ENCODE data around the gene HOXB9. TPM values are rescaled to one million over a fixed set of nuclear protein-coding genes. Genes with fewer than 3 reads are reported as not detected.

Gene HOXB9
- total RNA-seq, 1 donor from 2014 or later = 70.1 TPM

DNA sequence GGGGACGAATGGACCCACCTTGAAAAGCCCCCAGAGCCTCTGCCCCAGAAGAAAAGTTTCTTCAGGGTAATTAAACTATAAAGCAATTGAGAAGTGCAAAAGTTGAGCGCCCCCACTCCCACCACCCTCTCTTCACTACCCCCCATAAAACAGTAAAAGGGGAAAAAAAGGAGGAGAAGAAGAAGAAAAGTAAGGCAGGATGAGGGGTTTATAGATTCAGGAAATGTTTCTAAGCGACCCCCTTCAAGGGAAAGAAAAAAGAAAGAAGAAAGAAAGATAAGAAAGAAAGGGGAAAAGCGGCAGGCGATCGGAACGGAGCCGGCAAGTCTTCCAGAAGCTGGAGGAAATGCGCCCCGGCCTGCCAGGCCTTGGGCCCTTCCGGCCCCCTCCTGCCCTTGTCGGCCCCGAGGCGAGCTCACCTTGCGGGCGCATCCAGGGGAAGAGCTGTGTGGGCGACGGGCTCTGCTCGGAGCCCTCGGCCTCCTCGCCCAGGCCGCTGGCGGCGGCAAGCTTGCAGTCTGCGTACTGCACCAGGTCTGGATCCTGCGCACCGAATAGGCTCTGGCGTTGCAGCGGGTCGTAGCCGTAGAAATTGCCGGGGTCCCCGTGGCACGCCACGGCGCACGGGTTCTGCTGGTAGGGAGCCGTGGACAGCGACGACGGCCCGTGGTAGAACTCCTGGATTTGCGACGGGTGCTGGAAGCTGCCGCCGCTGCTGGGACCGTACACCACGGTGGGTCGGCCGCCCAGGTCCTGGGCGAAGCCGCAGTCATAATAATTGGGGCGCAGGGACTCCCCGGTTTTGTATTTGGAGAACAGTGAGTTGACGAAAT lies 12.1 kb downstream of the HOXB9 start:
- DNase-seq (ENCODE audit: low read depth) = no peak
- Histone ChIP-seq H3K36me3 (ENCODE audit: control insufficient read depth, insufficient read depth, low read length) (peaks cover 1% of the 10 kb centered on the region), H3K27me3 (ENCODE audit: control insufficient read depth, insufficient read depth, low read length) (peaks cover 6% of the 10 kb centered on the region), H3K4me3 (ENCODE audit: low read depth, low read length) (peak overlapping the region; percentile 73)
- TF ChIP-seq, protein P1, sequence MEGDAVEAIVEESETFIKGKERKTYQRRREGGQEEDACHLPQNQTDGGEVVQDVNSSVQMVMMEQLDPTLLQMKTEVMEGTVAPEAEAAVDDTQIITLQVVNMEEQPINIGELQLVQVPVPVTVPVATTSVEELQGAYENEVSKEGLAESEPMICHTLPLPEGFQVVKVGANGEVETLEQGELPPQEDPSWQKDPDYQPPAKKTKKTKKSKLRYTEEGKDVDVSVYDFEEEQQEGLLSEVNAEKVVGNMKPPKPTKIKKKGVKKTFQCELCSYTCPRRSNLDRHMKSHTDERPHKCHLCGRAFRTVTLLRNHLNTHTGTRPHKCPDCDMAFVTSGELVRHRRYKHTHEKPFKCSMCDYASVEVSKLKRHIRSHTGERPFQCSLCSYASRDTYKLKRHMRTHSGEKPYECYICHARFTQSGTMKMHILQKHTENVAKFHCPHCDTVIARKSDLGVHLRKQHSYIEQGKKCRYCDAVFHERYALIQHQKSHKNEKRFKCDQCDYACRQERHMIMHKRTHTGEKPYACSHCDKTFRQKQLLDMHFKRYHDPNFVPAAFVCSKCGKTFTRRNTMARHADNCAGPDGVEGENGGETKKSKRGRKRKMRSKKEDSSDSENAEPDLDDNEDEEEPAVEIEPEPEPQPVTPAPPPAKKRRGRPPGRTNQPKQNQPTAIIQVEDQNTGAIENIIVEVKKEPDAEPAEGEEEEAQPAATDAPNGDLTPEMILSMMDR (IDR thresholded peaks at IDR 0.05; ENCODE audit: insufficient read depth, low read length, poor library complexity, severe bottlenecking) = no peak

- DNase-seq (ENCODE audit: low read depth) = no peak
- TF ChIP-seq, protein P1 (IDR thresholded peaks at IDR 0.05; ENCODE audit: insufficient read depth, low read length, poor library complexity, severe bottlenecking) = no peak
- Histone ChIP-seq H3K36me3 (ENCODE audit: control insufficient read depth, insufficient read depth, low read length) (peaks cover 1% of the 10 kb centered on the region), H3K27me3 (ENCODE audit: control insufficient read depth, insufficient read depth, low read length) (peaks cover 5% of the 10 kb centered on the region), H3K4me3 (ENCODE audit: low read depth, low read length) (peak overlapping the region; percentile 73)
Observed at GRCh38 chr17:48612854-48613691, 13.1 kb downstream of the HOXB9 start.

GRCh38 chr17:48612456-48612853 lies 13.7 kb downstream of the HOXB9 start:
- Histone ChIP-seq H3K4me3 (ENCODE audit: low read depth, low read length) (peak overlapping the region; percentile 73), H3K36me3 (ENCODE audit: control insufficient read depth, insufficient read depth, low read length) (peaks cover 1% of the 10 kb centered on the region), H3K27me3 (ENCODE audit: control insufficient read depth, insufficient read depth, low read length) (no peaks in the 10 kb centered on the region)
- no peak for DNase-seq (ENCODE audit: low read depth)
- TF ChIP-seq, protein P1 (IDR thresholded peaks at IDR 0.05; ENCODE audit: insufficient read depth, low read length, poor library complexity, severe bottlenecking) = no peak

DNA sequence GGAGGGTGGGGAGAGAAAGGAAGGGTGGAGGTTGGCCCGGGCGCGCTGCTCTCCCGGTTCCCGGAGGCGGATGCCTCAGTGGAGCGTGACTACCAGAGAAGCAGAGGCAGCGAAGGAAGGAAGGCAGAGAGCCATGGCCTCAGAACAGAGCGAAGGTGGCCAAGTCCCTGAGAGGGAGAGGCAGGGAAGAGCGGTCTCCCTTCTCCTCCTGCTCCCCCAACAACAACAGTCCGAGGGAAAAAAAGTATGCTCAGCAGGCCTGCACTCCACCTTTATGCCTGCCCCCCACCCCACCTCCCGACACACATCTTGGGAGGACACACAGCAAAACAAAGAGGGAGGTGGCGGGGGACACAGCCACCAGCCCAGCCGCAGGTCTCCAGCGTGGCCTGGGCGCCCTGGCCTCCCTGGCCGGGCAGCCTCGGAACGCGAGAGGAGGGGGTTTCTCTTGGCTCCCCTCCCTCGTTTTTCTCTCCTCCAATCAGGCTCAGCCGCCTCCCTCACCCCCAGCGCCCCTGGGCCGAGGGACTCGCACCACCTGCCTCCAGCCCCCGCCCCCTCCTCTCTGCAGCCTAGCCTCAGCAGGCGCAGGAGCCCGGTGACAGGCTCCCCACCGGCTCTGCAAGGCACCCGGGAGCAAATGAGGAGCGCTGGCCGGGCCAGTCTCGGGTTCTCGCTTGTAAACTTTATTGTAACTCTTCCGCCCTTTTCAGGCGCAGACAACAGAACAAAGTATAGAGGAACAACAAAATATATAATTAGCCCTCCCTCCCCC lies 14.3 kb downstream of the HOXB9 start:
- no peaks in the 10 kb centered on the region for H3K27me3 ChIP-seq (ENCODE audit: control insufficient read depth, insufficient read depth, low read length)
- H3K36me3 ChIP-seq (ENCODE audit: control insufficient read depth, insufficient read depth, low read length) = peaks cover 1% of the 10 kb centered on the region
- DNase-seq (ENCODE audit: low read depth) = no peak
- H3K4me3 ChIP-seq (ENCODE audit: low read depth, low read length) = peak overlapping the region; percentile 73
- TF ChIP-seq, protein P1 (IDR thresholded peaks at IDR 0.05; ENCODE audit: insufficient read depth, low read length, poor library complexity, severe bottlenecking) = no peak

DNA sequence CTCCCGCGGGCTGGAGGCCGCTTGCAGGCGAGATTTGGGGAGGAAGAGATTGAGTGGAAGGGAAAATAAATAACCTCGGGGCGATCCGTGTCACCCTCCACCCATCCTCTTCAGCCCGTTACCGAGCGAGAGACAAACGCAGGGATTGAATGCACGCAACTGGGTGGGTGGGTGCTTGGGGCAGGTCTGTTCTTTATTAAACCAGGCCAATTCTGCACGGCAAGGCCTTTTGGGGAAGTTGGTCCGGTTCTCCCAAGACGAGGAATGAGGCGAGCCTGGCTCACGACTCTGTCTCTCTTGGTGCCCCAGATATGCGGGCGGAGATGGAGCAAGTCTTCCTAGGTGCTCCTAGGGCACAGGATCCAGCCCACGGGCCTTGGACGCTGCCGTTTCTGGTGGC lies 14.9 kb downstream of the HOXB9 start:
- TF ChIP-seq, protein P1 (IDR thresholded peaks at IDR 0.05; ENCODE audit: insufficient read depth, low read length, poor library complexity, severe bottlenecking) = no peak
- peaks cover 1% of the 10 kb centered on the region for H3K36me3 ChIP-seq (ENCODE audit: control insufficient read depth, insufficient read depth, low read length)
- H3K27me3 ChIP-seq (ENCODE audit: control insufficient read depth, insufficient read depth, low read length) = no peaks in the 10 kb centered on the region
- DNase-seq (ENCODE audit: low read depth) = no peak
- peak overlapping the region; percentile 73 for H3K4me3 ChIP-seq (ENCODE audit: low read depth, low read length)

Data from kidney epithelial cell (primary cell).